CD4-positive, alpha-beta T cell treated with Interferon gamma for 1 hour (primary cell): ENCODE results near the gene MEA1.
"Not testable (repeated sequence)": the region's sequence is repeated elsewhere in the genome, so short reads cannot be mapped to it uniquely, and the experiment has no call there.

Experiments used
- DNase-seq: peaks from one replicate; pipeline ENCODE4 v3.0.0-alpha.2; 2020

Gene MEA1

GRCh38 chr6:43006251-43006650 lies 7.5 kb downstream of the MEA1 start:
- DNase-seq, result no peak

- no peak for DNase-seq
Observed at GRCh38 chr6:43005844-43006243, 7.9 kb downstream of the MEA1 start.

GRCh38 chr6:43001843-43002242 lies 11.9 kb downstream of the MEA1 start:
- no peak for DNase-seq

- not testable (repeated sequence) for DNase-seq
Observed at GRCh38 chr6:42998205-42998604, 15.5 kb downstream of the MEA1 start.

- no peak for DNase-seq
Observed at GRCh38 chr6:42996513-42996912, 17.2 kb downstream of the MEA1 start.

- DNase-seq, result no peak
Observed at GRCh38 chr6:42993445-42993844, 20.3 kb downstream of the MEA1 start.

GRCh38 chr6:42989923-42990322 lies 23.8 kb downstream of the MEA1 start:
- DNase-seq, result no peak

- DNase-seq, result no peak
Observed at GRCh38 chr6:42988486-42989020, 25.2 kb downstream of the MEA1 start.

GRCh38 chr6:42987533-42988451 lies 26.0 kb downstream of the MEA1 start:
- no peak for DNase-seq

- DNase-seq, result no peak
Observed at GRCh38 chr6:42984924-42985475, 28.7 kb downstream of the MEA1 start.

GRCh38 chr6:42984001-42984923 lies 29.5 kb downstream of the MEA1 start, which contains the start of gene PPP2R5D:
PPP2R5D (plus strand) TSS chr6:42984570; CDS start chr6:42984678, 108 bp downstream.
- DNase-seq, result peak; percentile 98

- no peak for DNase-seq
Observed at GRCh38 chr6:42981836-42982235, 31.9 kb downstream of the MEA1 start.

GRCh38 chr6:42979523-42980177 lies 34.1 kb downstream of the MEA1 start:
- DNase-seq, result no peak

- peak; percentile 94 for DNase-seq
Observed at GRCh38 chr6:42978839-42979522, 34.8 kb downstream of the MEA1 start, which contains the start of gene PEX6. PEX6 (minus strand) TSS chr6:42979181; CDS start chr6:42979150, 31 bp downstream.

GRCh38 chr6:42978487-42978838 lies 35.3 kb downstream of the MEA1 start:
- no peak for DNase-seq

- no peak for DNase-seq
Observed at GRCh38 chr6:42974919-42975505, 38.7 kb downstream of the MEA1 start.

GRCh38 chr6:42973926-42974325 lies 39.8 kb downstream of the MEA1 start:
- DNase-seq, result no peak

- DNase-seq, result no peak
Observed at GRCh38 chr6:42971746-42972327, 41.9 kb downstream of the MEA1 start.

- DNase-seq, result no peak
Observed at GRCh38 chr6:42970871-42971612, 42.7 kb downstream of the MEA1 start.

- DNase-seq, result no peak
Observed at GRCh38 chr6:42969934-42970333, 43.8 kb downstream of the MEA1 start.
